Parathyroid adenoma (tissue), 2 donors: Measurements from ENCODE around the gene ZNF304.

Experiments
- H2AFZ ChIP-seq: fragments of 300-600 bp; sonication (generic); one replicate; pipeline ENCODE4 v1.7.0; 2017; ENCODE audit warnings: antibody characterized with exemption, mild to moderate bottlenecking
- H3K27ac ChIP-seq: fragments of 300-600 bp; sonication (generic); one replicate; pipeline ENCODE4 v1.7.0; 2017
- H3K27me3 ChIP-seq: fragments of 300-600 bp; sonication (generic); one replicate; pipeline ENCODE4 v1.7.0; 2017; ENCODE audit warnings: low read length; ENCODE audit not compliant: control insufficient read depth, insufficient read depth
- H3K36me3 ChIP-seq: fragments of 300-600 bp; sonication (generic); one replicate; pipeline ENCODE4 v1.7.0; 2017; ENCODE audit warnings: low read length; ENCODE audit not compliant: control insufficient read depth, insufficient read depth
- H3K4me1 ChIP-seq: fragments of 300-600 bp; sonication (generic); one replicate; pipeline ENCODE4 v1.7.0; 2017; ENCODE audit warnings: control low read depth
- H3K4me2 ChIP-seq: fragments of 300-600 bp; sonication (generic); one replicate; pipeline ENCODE4 v1.7.0; 2017; ENCODE audit warnings: low read length
- H3K4me3 ChIP-seq: fragments of 300-600 bp; sonication (generic); one replicate; pipeline ENCODE4 v1.7.0; 2017; ENCODE audit warnings: low read depth, low read length
- H3K79me2 ChIP-seq: fragments of 300-600 bp; sonication (generic); one replicate; pipeline ENCODE4 v1.7.0; 2017; ENCODE audit warnings: control low read depth
- H3K9ac ChIP-seq: fragments of 300-600 bp; sonication (generic); one replicate; pipeline ENCODE4 v1.7.0; 2017; ENCODE audit warnings: mild to moderate bottlenecking
- H3K9me3 ChIP-seq: fragments of 300-600 bp; sonication (generic); one replicate; pipeline ENCODE4 v1.7.0; 2017; ENCODE audit warnings: low read length; ENCODE audit not compliant: control insufficient read depth
- CTCF ChIP-seq: fragments of 300-600 bp; sonication (generic); IDR thresholded peaks from one replicate; pipeline ENCODE4 v1.7.0; 2017; ENCODE audit warnings: antibody characterized with exemption, mild to moderate bottlenecking
- donor health status: primary hyperparathyroidism.

The ZNF304 gene

GRCh38 chr19:57389194-57389729 lies 38.2 kb downstream of the ZNF304 start:
- Histone ChIP-seq H3K4me2 (peak overlapping the region; percentile 50), H2AFZ (peak overlapping the region; percentile 98), H3K79me2 (peaks cover 41% of the 10 kb centered on the region), H3K9me3 (no peaks in the 10 kb centered on the region), H3K36me3 (no peaks in the 10 kb centered on the region), H3K9ac (no peak overlapping the region), H3K4me3 (peak overlapping the region; percentile 96), H3K4me1 (peaks cover 12% of the 10 kb centered on the region), H3K27ac (peak overlapping the region; percentile 95), H3K27me3 (no peaks in the 10 kb centered on the region)
- no peak for TF ChIP-seq CTCF

DNA sequence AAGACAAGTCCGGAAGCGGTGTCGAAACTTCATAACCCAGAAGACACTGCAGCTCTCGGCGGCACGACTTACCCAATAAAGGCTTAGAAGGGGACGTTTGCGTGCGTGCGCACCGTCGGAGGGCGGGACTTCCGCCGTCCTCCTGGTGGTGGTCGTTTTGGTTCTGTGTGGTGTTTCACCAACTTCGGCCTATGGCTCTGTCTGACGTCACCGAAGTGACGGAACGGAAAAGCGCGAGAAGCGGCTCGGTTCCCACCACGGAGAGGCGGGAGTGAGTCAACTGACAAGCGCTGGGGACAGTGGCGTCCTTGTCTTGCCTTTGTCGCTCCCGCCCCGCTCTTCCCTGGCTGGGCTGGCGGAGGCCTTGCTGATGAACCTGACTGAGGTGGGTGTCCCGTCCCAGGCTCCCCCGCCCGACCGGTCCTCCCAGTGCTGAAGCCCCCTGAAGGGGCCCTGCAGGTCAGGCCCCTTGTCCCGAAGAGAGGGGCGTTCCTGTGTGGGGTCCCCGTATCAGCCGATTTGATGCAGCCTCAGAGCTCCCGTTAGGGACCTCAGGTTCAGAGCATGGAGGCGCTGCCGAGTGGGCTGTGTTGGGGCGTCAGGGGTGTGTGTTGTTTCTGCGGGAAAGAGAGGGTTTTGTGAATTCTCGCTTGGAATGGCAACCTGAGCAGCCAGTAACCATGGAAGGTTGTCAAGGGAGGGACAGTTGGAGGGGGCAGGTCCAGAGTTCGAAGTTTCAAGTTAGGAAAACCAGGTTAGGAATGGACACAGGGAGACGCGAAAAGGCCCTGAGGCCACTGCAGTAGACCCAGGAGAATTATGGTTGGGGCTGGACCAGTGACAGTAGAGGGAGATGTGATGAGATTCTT lies 38.9 kb downstream of the ZNF304 start, which contains the start of gene ZNF548:
ZNF548 (plus strand) TSS at position 125 of the 869 bp plus-strand sequence; CDS start at position 371, 246 bp downstream.
- H3K9ac ChIP-seq, result peak within 1 kb of the TSS; percentile 99
- no peaks in the 10 kb centered on the region for H3K9me3 ChIP-seq
- H3K27me3 ChIP-seq, result no peaks in the 10 kb centered on the region
- H3K27ac ChIP-seq, result peak within 1 kb of the TSS; percentile 95
- H3K4me1 ChIP-seq, result peaks cover 12% of the 10 kb centered on the region
- H3K36me3 ChIP-seq, result no peaks in the 10 kb centered on the region
- peak within 1 kb of the TSS; percentile 96 for H3K4me3 ChIP-seq
- TF ChIP-seq CTCF, result peak; percentile 10
- H2AFZ ChIP-seq, result peak within 1 kb of the TSS; percentile 98
- peaks cover 43% of the 10 kb centered on the region for H3K79me2 ChIP-seq
- H3K4me2 ChIP-seq, result peak within 1 kb of the TSS; percentile 91

DNA sequence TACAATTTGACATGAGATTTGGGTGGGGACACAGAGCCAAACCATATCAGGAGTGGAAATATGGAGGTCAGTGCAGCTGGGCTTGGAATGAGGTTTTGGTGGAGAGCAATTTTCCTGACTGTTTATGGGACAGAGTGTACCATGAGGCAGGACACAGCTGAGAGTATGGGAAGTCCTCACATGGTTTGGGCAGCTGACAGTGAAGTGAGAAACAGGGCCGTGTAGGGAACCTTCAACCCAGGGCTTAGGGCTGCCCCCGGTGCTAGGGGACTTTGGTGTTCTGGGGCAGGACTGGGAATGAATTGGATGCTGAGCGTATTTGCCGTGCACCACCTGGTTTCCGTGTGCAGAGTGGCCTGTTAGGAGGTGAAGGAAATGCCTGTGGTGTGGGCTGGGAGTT lies 44.6 kb downstream of the ZNF304 start:
- Histone ChIP-seq H3K4me2 (no peak overlapping the region), H3K4me3 (no peak overlapping the region), H3K27me3 (no peaks in the 10 kb centered on the region), H3K9ac (no peak overlapping the region), H3K27ac (no peak overlapping the region), H3K9me3 (no peaks in the 10 kb centered on the region), H3K79me2 (peaks cover 24% of the 10 kb centered on the region), H2AFZ (no peak overlapping the region), H3K36me3 (no peaks in the 10 kb centered on the region), H3K4me1 (peaks cover 5% of the 10 kb centered on the region)
- no peak for TF ChIP-seq CTCF

DNA sequence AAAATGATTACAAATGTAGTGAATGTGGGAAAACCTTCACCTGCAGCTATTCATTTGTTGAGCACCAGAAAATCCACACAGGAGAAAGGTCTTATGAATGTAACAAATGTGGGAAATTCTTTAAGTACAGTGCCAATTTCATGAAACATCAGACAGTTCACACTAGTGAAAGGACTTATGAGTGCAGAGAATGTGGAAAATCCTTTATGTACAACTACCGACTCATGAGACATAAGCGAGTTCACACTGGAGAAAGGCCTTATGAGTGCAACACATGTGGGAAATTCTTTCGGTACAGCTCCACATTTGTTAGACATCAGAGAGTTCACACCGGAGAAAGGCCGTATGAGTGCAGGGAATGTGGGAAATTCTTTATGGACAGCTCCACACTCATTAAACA lies 47.8 kb downstream of the ZNF304 start:
- H3K9me3 ChIP-seq, result no peaks in the 10 kb centered on the region
- no peaks in the 10 kb centered on the region for H3K4me1 ChIP-seq
- H3K9ac ChIP-seq, result no peak overlapping the region
- H3K27ac ChIP-seq, result no peak overlapping the region
- no peak for TF ChIP-seq CTCF
- H3K27me3 ChIP-seq, result no peaks in the 10 kb centered on the region
- H3K36me3 ChIP-seq, result no peaks in the 10 kb centered on the region
- H2AFZ ChIP-seq, result no peak overlapping the region
- H3K79me2 ChIP-seq, result peaks cover 7% of the 10 kb centered on the region
- H3K4me3 ChIP-seq, result no peak overlapping the region
- no peak overlapping the region for H3K4me2 ChIP-seq
